Measurements from ENCODE around the gene RTN3. TPM values are rescaled to one million over a fixed set of nuclear protein-coding genes. Genes with fewer than 3 reads are reported as not detected.

RTN3 gene
- total RNA-seq, 1 experiment from 2014 or later: 173 TPM

DNA sequence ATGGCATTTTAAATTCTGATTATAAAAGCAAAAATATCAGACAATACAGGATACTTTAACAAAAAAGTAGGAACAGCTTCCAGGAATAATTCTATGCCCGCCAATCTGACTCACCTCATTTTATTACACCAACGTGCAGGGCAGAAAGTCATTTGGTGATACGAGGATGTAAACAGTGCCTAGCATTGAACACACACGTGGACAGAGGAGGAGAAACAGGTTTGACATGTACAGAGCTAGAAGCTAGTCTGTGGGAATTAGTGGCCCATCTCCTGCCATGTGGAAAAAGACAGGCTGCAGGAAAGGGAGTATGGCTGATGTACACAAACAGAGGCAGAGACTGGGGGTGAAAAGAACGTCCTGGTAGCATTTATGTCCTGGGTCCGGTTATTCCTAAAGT, 123.0 kb downstream of the RTN3 start:
- Histone ChIP-seq H2BK12ac (ENCODE audit: insufficient read length, low read depth, low read length) (no peak overlapping the region), H2BK5ac (ENCODE audit: insufficient read length, low read length) (no peak overlapping the region), H3K9me3 (ENCODE audit: control insufficient read depth, low read depth, low read length) (no peaks in the 10 kb centered on the region), H3K4ac (ENCODE audit: low read depth, low read length) (no peak overlapping the region), H3T11ph (ENCODE audit: low read length) (no peak overlapping the region), H2AK5ac (ENCODE audit: insufficient read length, low read length) (no peak overlapping the region), H3K18ac (ENCODE audit: insufficient read length, low read depth, low read length) (no peak overlapping the region), H3K27me3 (ENCODE audit: insufficient read depth, low read length) (no peaks in the 10 kb centered on the region), H3K56ac (ENCODE audit: insufficient read length, low read depth, low read length) (no peak overlapping the region), H3K9ac (ENCODE audit: extremely low read depth, insufficient read length, low read length) (no peak overlapping the region), H2BK20ac (ENCODE audit: low read depth, low read length, poor library complexity, severe bottlenecking) (no peak overlapping the region), H4K91ac (ENCODE audit: insufficient read length, low read depth, low read length) (no peak overlapping the region), H2AFZ (ENCODE audit: low read length) (no peak overlapping the region), H3K4me2 (ENCODE audit: insufficient read depth, insufficient read length, low read length) (no peak overlapping the region), H3K23me2 (ENCODE audit: insufficient read length, low read depth, low read length, poor library complexity, severe bottlenecking) (no peaks in the 10 kb centered on the region), H3K23ac (ENCODE audit: insufficient read length, low read depth, low read length) (no peak overlapping the region), H2BK120ac (ENCODE audit: low read depth, low read length, poor library complexity, severe bottlenecking) (no peak overlapping the region), H4K8ac (replicated peaks; ENCODE audit: insufficient read length, low read depth, low read length) (no peak overlapping the region), H3K27ac (ENCODE audit: insufficient read length, low read depth, low read length) (no peak overlapping the region), H4K5ac (ENCODE audit: insufficient read length, low read depth, low read length) (no peak overlapping the region), H3K79me2 (ENCODE audit: insufficient read depth, low read length) (no peaks in the 10 kb centered on the region), H3K79me1 (ENCODE audit: insufficient read depth, low read depth, low read length, poor library complexity, severe bottlenecking) (no peaks in the 10 kb centered on the region), H4K20me1 (ENCODE audit: control insufficient read depth, insufficient read depth, insufficient read length) (no peaks in the 10 kb centered on the region), H2BK15ac (ENCODE audit: low read depth, low read length) (no peak overlapping the region), H3K4me1 (ENCODE audit: insufficient read depth, low read length) (no peaks in the 10 kb centered on the region; the same call in 1 of the 2 replicates), H3K14ac (ENCODE audit: insufficient read depth, low read length) (no peak overlapping the region)
- Mint-ChIP-seq H3K27me3 (ENCODE audit: low read depth) (no peaks in the 10 kb centered on the region), H3K36me3 (ENCODE audit: insufficient read depth in 1 of 3, low read depth in 3 of 3) (peaks cover 0 to 3% (median 0%) of the 10 kb centered on the region in 3 experiments; a peak in 1 of 7 replicates), H3K9me3 (no peaks in the 10 kb centered on the region), H3K4me3 (no peak overlapping the region), H3K27ac (no peak overlapping the region), H3K4me1 (peaks cover 0 to 4% of the 10 kb centered on the region in 2 experiments; a peak in 1 of 4 replicates)
- DNase-seq: no peak
- TF ChIP-seq, protein P1, sequence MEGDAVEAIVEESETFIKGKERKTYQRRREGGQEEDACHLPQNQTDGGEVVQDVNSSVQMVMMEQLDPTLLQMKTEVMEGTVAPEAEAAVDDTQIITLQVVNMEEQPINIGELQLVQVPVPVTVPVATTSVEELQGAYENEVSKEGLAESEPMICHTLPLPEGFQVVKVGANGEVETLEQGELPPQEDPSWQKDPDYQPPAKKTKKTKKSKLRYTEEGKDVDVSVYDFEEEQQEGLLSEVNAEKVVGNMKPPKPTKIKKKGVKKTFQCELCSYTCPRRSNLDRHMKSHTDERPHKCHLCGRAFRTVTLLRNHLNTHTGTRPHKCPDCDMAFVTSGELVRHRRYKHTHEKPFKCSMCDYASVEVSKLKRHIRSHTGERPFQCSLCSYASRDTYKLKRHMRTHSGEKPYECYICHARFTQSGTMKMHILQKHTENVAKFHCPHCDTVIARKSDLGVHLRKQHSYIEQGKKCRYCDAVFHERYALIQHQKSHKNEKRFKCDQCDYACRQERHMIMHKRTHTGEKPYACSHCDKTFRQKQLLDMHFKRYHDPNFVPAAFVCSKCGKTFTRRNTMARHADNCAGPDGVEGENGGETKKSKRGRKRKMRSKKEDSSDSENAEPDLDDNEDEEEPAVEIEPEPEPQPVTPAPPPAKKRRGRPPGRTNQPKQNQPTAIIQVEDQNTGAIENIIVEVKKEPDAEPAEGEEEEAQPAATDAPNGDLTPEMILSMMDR (conservative IDR thresholded peaks at IDR 0.05): no peak
- no CpG with 5 or more reads among the region's 6 CpGs for WGBS (ENCODE audit: extremely low coverage, insufficient read length, low lambda C conversion rate)
